ENCODE results near the gene SLC7A6OS.

Gene SLC7A6OS

DNA sequence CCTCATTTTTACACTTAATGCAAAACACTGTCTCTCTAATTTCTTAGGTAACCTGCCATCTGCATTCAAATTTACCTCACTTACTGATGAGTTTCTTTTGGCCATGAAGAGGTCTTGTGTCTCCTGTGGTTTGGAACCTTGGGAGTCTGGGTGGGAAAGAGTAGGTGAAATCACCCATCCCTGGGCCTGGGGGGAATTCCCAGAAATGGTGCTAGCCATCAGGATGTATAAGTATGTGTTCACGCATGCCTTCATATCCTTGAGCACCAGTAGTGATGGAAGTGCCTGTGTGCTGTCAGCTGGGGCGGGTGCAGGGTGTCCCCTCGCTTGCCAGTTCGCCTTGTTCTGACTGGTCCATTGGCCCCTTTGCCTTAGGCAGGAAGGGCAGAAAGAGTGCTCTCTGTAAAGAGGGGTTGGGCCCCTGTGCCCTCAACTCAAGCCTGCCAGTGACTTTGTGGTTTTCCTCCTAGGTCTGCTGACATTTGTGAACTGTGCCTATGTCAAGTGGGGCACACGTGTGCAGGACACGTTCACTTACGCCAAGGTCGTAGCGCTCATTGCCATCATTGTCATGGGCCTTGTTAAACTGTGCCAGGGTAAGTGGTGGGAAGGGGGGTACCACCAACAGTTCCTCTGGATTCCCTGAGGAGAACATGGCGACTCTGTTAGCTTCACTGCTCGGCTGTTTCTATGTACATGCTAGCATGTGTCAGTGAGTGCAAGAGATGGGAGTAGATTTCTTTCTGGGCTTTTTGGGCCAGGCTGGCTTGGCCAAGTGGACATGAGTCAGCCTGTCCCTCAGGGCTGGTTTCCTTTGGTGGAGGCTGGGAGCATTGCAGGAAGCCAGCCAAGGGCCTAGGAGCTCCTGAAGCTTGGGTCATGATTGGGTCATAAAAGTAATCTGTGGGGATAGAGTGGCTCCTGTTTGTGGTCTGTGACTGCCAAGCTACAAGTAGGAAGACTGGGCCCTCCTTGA, 23.2 kb downstream of the SLC7A6OS start:
- Histone ChIP-seq H3K36me3 (ENCODE audit: insufficient read depth, low read length) (0 out of 2 replicates have a peak, but pooled peaks cover 3% of the 10 kb centered on the region), H3K27ac (ENCODE audit: low read depth, low read length) (peak overlapping the region; percentile 71), H3K4me1 (ENCODE audit: control insufficient read depth, insufficient read depth, low read length, unreplicated experiment) (peaks cover 32% of the 10 kb centered on the region), H3K27me3 (ENCODE audit: insufficient read depth, low read length) (no peaks in the 10 kb centered on the region), H3K79me2 (ENCODE audit: control insufficient read depth, insufficient read depth, low read length, unreplicated experiment) (peaks cover 41% of the 10 kb centered on the region), H2AFZ (ENCODE audit: low read length, unreplicated experiment) (no peak overlapping the region), H3K4me3 (ENCODE audit: low read depth, low read length) (peak overlapping the region; percentile 10; the same call in 1 of the 2 replicates)

- H3K27ac ChIP-seq (ENCODE audit: low read depth, low read length): no peak overlapping the region
- H3K79me2 ChIP-seq (ENCODE audit: control insufficient read depth, insufficient read depth, low read length, unreplicated experiment): peaks cover 36% of the 10 kb centered on the region
- peaks cover 32% of the 10 kb centered on the region for H3K4me1 ChIP-seq (ENCODE audit: control insufficient read depth, insufficient read depth, low read length, unreplicated experiment)
- no peak overlapping the region for H3K4me3 ChIP-seq (ENCODE audit: low read depth, low read length)
- no peaks in the 10 kb centered on the region for H3K36me3 ChIP-seq (ENCODE audit: insufficient read depth, low read length)
- no peaks in the 10 kb centered on the region for H3K27me3 ChIP-seq (ENCODE audit: insufficient read depth, low read length)
- no peak overlapping the region for H2AFZ ChIP-seq (ENCODE audit: low read length, unreplicated experiment)
These were observed 24.3 kb downstream of the SLC7A6OS start for GRCh38 chr16:68286153-68287074.

- no peaks in the 10 kb centered on the region for H3K27me3 ChIP-seq (ENCODE audit: insufficient read depth, low read length)
- no peak overlapping the region for H2AFZ ChIP-seq (ENCODE audit: low read length, unreplicated experiment)
- H3K36me3 ChIP-seq (ENCODE audit: insufficient read depth, low read length): no peaks in the 10 kb centered on the region
- peaks cover 30% of the 10 kb centered on the region for H3K79me2 ChIP-seq (ENCODE audit: control insufficient read depth, insufficient read depth, low read length, unreplicated experiment)
- H3K4me1 ChIP-seq (ENCODE audit: control insufficient read depth, insufficient read depth, low read length, unreplicated experiment): peaks cover 32% of the 10 kb centered on the region
- no peak overlapping the region for H3K4me3 ChIP-seq (ENCODE audit: low read depth, low read length)
- H3K27ac ChIP-seq (ENCODE audit: low read depth, low read length): no peak overlapping the region
These were observed 25.1 kb downstream of the SLC7A6OS start for GRCh38 chr16:68285683-68286082.

DNA sequence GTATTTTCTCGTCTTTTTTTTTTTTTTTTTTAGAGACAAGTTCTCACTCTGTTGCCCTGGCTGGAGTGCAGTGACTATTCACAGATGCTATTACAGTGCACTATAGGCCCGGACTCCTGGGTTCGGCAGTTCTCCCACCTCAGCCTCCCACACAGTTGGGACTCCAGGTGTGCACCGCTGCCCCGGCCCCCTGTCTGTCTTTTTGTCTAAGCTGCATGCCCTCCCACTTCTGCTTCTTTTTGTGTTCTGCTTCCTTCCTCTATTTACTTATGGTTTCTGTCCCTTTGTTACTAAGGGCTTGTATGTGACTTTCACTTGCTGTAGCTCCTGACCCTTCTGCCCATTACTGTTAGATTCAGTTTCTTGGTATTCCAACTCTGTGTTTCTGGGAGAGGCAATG, 25.9 kb downstream of the SLC7A6OS start:
- no peaks in the 10 kb centered on the region for H3K27me3 ChIP-seq (ENCODE audit: insufficient read depth, low read length)
- no peak overlapping the region for H3K4me3 ChIP-seq (ENCODE audit: low read depth, low read length)
- H3K27ac ChIP-seq (ENCODE audit: low read depth, low read length): no peak overlapping the region
- no peak overlapping the region for H2AFZ ChIP-seq (ENCODE audit: low read length, unreplicated experiment)
- peaks cover 30% of the 10 kb centered on the region for H3K79me2 ChIP-seq (ENCODE audit: control insufficient read depth, insufficient read depth, low read length, unreplicated experiment)
- peaks cover 24% of the 10 kb centered on the region for H3K4me1 ChIP-seq (ENCODE audit: control insufficient read depth, insufficient read depth, low read length, unreplicated experiment)
- no peaks in the 10 kb centered on the region for H3K36me3 ChIP-seq (ENCODE audit: insufficient read depth, low read length)

GRCh38 chr16:68283801-68284598, 26.7 kb downstream of the SLC7A6OS start:
- no peak overlapping the region for H2AFZ ChIP-seq (ENCODE audit: low read length, unreplicated experiment)
- peaks cover 28% of the 10 kb centered on the region for H3K79me2 ChIP-seq (ENCODE audit: control insufficient read depth, insufficient read depth, low read length, unreplicated experiment)
- H3K27me3 ChIP-seq (ENCODE audit: insufficient read depth, low read length): no peaks in the 10 kb centered on the region
- H3K27ac ChIP-seq (ENCODE audit: low read depth, low read length): no peak overlapping the region
- H3K4me1 ChIP-seq (ENCODE audit: control insufficient read depth, insufficient read depth, low read length, unreplicated experiment): peaks cover 16% of the 10 kb centered on the region
- no peak overlapping the region for H3K4me3 ChIP-seq (ENCODE audit: low read depth, low read length)
- H3K36me3 ChIP-seq (ENCODE audit: insufficient read depth, low read length): no peaks in the 10 kb centered on the region

- Histone ChIP-seq H3K27me3 (ENCODE audit: insufficient read depth, low read length) (no peaks in the 10 kb centered on the region), H3K27ac (ENCODE audit: low read depth, low read length) (no peak overlapping the region), H3K36me3 (ENCODE audit: insufficient read depth, low read length) (no peaks in the 10 kb centered on the region), H3K79me2 (ENCODE audit: control insufficient read depth, insufficient read depth, low read length, unreplicated experiment) (peaks cover 28% of the 10 kb centered on the region), H3K4me1 (ENCODE audit: control insufficient read depth, insufficient read depth, low read length, unreplicated experiment) (peaks cover 14% of the 10 kb centered on the region), H3K4me3 (ENCODE audit: low read depth, low read length) (no peak overlapping the region), H2AFZ (ENCODE audit: low read length, unreplicated experiment) (no peak overlapping the region)
These were observed 27.4 kb downstream of the SLC7A6OS start for GRCh38 chr16:68283346-68283745.

DNA sequence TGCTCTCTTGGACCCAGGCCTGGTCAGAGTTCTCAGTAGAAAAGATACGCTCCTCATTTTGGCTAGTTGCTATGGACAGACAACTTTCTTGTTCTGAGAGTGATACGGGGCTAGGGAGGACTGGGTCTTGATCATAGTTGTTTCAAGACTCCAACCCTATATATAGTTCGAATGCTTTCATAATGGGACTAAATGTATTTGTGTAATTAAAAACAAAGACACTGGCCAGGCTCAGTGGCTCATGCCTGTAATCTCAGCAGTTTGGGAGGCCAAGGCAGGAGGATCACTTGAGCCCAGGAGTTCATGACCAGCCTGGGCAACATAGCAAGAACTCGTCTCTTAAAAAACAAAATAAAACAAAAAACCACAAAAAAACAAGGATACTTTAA, 28.7 kb downstream of the SLC7A6OS start:
- no peak overlapping the region for H2AFZ ChIP-seq (ENCODE audit: low read length, unreplicated experiment)
- H3K4me3 ChIP-seq (ENCODE audit: low read depth, low read length): no peak overlapping the region
- H3K79me2 ChIP-seq (ENCODE audit: control insufficient read depth, insufficient read depth, low read length, unreplicated experiment): peaks cover 25% of the 10 kb centered on the region
- H3K27ac ChIP-seq (ENCODE audit: low read depth, low read length): no peak overlapping the region
- no peaks in the 10 kb centered on the region for H3K36me3 ChIP-seq (ENCODE audit: insufficient read depth, low read length)
- no peaks in the 10 kb centered on the region for H3K27me3 ChIP-seq (ENCODE audit: insufficient read depth, low read length)
- peaks cover 2% of the 10 kb centered on the region for H3K4me1 ChIP-seq (ENCODE audit: control insufficient read depth, insufficient read depth, low read length, unreplicated experiment)

DNA sequence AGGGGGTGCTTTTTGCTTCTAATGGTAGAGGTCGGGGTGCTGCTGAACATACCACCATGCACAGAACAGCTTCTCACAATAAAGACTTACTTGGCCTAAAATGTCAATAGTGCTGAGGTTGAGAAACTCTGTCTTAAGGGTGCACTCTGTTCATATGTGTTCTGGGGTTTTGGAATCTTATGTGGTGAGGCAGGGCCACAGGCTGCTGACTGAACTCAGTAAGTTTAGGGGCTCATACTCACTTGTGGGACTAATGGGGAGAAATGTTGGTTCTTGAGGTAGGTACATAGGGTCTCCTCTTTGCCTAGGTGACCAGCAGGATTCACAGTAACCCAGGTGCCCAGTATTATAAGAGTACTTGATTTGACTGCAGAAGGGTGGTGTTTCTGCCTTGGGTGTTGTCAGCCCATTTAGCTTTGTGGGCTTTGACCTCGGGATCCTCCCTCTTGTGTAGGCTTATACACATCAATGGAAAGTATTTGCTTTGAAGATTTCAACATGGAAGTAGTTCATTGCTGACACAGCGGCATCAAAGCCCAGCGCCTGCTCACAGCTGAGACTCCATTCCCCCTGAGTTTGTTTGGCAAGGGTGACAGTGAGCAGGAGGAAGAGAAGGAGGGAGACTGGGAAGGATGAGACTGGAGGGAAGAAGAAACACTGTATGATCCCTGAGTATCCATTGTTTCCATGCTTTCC, 29.2 kb downstream of the SLC7A6OS start:
- Histone ChIP-seq H3K36me3 (ENCODE audit: insufficient read depth, low read length) (no peaks in the 10 kb centered on the region), H2AFZ (ENCODE audit: low read length, unreplicated experiment) (no peak overlapping the region), H3K27ac (ENCODE audit: low read depth, low read length) (no peak overlapping the region), H3K4me3 (ENCODE audit: low read depth, low read length) (no peak overlapping the region), H3K27me3 (ENCODE audit: insufficient read depth, low read length) (no peaks in the 10 kb centered on the region), H3K79me2 (ENCODE audit: control insufficient read depth, insufficient read depth, low read length, unreplicated experiment) (peaks cover 22% of the 10 kb centered on the region), H3K4me1 (ENCODE audit: control insufficient read depth, insufficient read depth, low read length, unreplicated experiment) (no peaks in the 10 kb centered on the region)

- no peaks in the 10 kb centered on the region; the same call in 1 of the 2 replicates for H3K36me3 ChIP-seq (ENCODE audit: insufficient read depth, low read length)
- H2AFZ ChIP-seq (ENCODE audit: low read length, unreplicated experiment): no peak overlapping the region
- no peak overlapping the region for H3K4me3 ChIP-seq (ENCODE audit: low read depth, low read length)
- peaks cover 15% of the 10 kb centered on the region for H3K79me2 ChIP-seq (ENCODE audit: control insufficient read depth, insufficient read depth, low read length, unreplicated experiment)
- no peak overlapping the region for H3K27ac ChIP-seq (ENCODE audit: low read depth, low read length)
- H3K27me3 ChIP-seq (ENCODE audit: insufficient read depth, low read length): no peaks in the 10 kb centered on the region
- H3K4me1 ChIP-seq (ENCODE audit: control insufficient read depth, insufficient read depth, low read length, unreplicated experiment): no peaks in the 10 kb centered on the region
These were observed 30.8 kb downstream of the SLC7A6OS start for GRCh38 chr16:68279726-68280558.

Measured in ACC112 (cell line).